GM12878 (cell line): ENCODE measurements around the gene SYS1. TPM values are rescaled to one million over a fixed set of nuclear protein-coding genes. Genes with fewer than 3 reads are reported as not detected.

Experiments used
- ATAC-seq: fragments of 200-7000 bp; cut with Tn5 transposase; 3 replicates; pipeline ENCODE4 v1.9.1; 2020; ENCODE audit warnings: mild to moderate bottlenecking, moderate library complexity
- BruUV-seq: library from RNA; stranded (reverse); fragments of 400-500 nt; replicated peaks from 2 replicates; lab custom pipeline; 2021; lab: Mats Ljungman, UMichigan
- CTCF ChIA-PET: fragments of 300-600 bp; sonication (Branson Sonifier 250); formaldehyde crosslinking; extraction: SDS; loops from one replicate; lab custom pipeline; 2021; ENCODE audit warnings: inconsistent platforms; lab: Yijun Ruan, JAX
- POLR2A ChIA-PET: fragments of 350-600 bp; formaldehyde crosslinking; extraction: SDS; loops from one replicate; lab custom pipeline; 2021; ENCODE audit warnings: inconsistent platforms; lab: Charles Lee
- RAD21 ChIA-PET: fragments of 300-600 bp; sonication (Branson Sonifier 250); formaldehyde crosslinking; loops from one replicate; lab custom pipeline; 2023; ENCODE audit warnings: antibody characterized with exemption; ENCODE audit not compliant: unreplicated experiment; lab: Charles Lee
- SMC1A ChIA-PET: fragments of 300-600 bp; sonication (Branson Sonifier 250); formaldehyde crosslinking; loops from one replicate; lab custom pipeline; 2023; ENCODE audit not compliant: unreplicated experiment, uncharacterized antibody; lab: Charles Lee
- DNase-seq: peaks from one replicate; pipeline ENCODE4 v3.0.0-alpha.2; 2011; ENCODE audit warnings: low read depth, low spot score
- FAIRE-seq: peaks from 3 replicates; lab custom pipeline; 2011; peaks lifted over from hg19 to GRCh38; lab: Jason Lieb, UNC
- H2AFZ ChIP-seq: 2 replicates; pipeline ENCODE4 v1.6.0; 2011; ENCODE audit warnings: low read depth, low read length, control low read depth; ENCODE audit not compliant: control insufficient read depth
- H3K27ac ChIP-seq: 2 replicates; pipeline ENCODE4 v1.5.1; 2011; ENCODE audit warnings: control low read depth; ENCODE audit not compliant: control insufficient read depth, insufficient read depth
- H3K27me3 ChIP-seq, 2 experiments: replicated peaks in 1 of 2; 2 replicates each; pipeline versions ENCODE4 v1.6.0 to v1.6.1; 2011; ENCODE audit warnings: low read length in 1 of 2; ENCODE audit not compliant: control insufficient read depth in 2 of 2, insufficient read depth in 2 of 2
- H3K36me3 ChIP-seq, 2 experiments: 2 replicates each; pipeline ENCODE4 v1.5.1; 2011; ENCODE audit warnings: low read length in 1 of 2; ENCODE audit not compliant: control insufficient read depth in 2 of 2, insufficient read depth in 2 of 2
- H3K4me1 ChIP-seq: 2 replicates; pipeline ENCODE4 v1.6.1; 2011; ENCODE audit warnings: mild to moderate bottlenecking, low read length, moderate library complexity, mixed read lengths; ENCODE audit not compliant: control insufficient read depth, insufficient read depth
- H3K4me2 ChIP-seq: 2 replicates; pipeline ENCODE4 v1.6.0; 2011; ENCODE audit warnings: control low read depth; ENCODE audit not compliant: control insufficient read depth, insufficient read depth
- H3K4me3 ChIP-seq: fragments of 200-600 bp; sonication (generic); 2 replicates; pipeline ENCODE4 v1.5.1; 2016
- H3K79me2 ChIP-seq: 2 replicates; pipeline ENCODE4 v1.6.0; 2011; ENCODE audit warnings: low read length; ENCODE audit not compliant: control insufficient read depth, insufficient read depth
- H3K9ac ChIP-seq: 2 replicates; pipeline ENCODE4 v1.8.0; 2011; ENCODE audit warnings: low read length, control low read depth, mixed read lengths; ENCODE audit not compliant: control insufficient read depth, insufficient read depth
- H3K9me3 ChIP-seq: replicated peaks from 3 replicates; pipeline ENCODE4 v1.5.1; 2011; ENCODE audit warnings: mild to moderate bottlenecking, low read length; ENCODE audit not compliant: control insufficient read depth, insufficient read depth
- H4K20me1 ChIP-seq: 2 replicates; pipeline ENCODE4 v1.6.0; 2011; ENCODE audit not compliant: control insufficient read depth, insufficient read depth
- CREM ChIP-seq: IDR thresholded peaks from 2 replicates; pipeline ENCODE4 v1.6.1; 2014; ENCODE audit warnings: antibody characterized with exemption, low read depth
- ELK1 ChIP-seq: IDR thresholded peaks from 2 replicates; pipeline ENCODE4 v1.6.1; 2012; ENCODE audit warnings: low read depth, low read length, improper control_type of control experiment
- EZH2 ChIP-seq: IDR thresholded peaks from 2 replicates; pipeline ENCODE4 v1.6.1; 2012; ENCODE audit warnings: low read depth, mild to moderate bottlenecking, control low read depth, inconsistent platforms, low read length, borderline replicate concordance; ENCODE audit not compliant: control insufficient read depth
- GATAD2B ChIP-seq: fragments of 450-650 bp; conservative IDR thresholded peaks from 2 replicates; pipeline ENCODE4 v1.6.1; 2017; ENCODE audit warnings: low read depth, mild to moderate bottlenecking, moderate library complexity
- HDAC2 ChIP-seq: fragments of 200-600 bp; sonication (generic); IDR thresholded peaks from 2 replicates; pipeline ENCODE4 v1.6.1; 2017
- HSF1 ChIP-seq: fragments of 150-350 bp; IDR thresholded peaks from 2 replicates; pipeline ENCODE4 v1.6.1; 2014; ENCODE audit warnings: mild to moderate bottlenecking, low read depth, low read length
- IRF4 ChIP-seq: IDR thresholded peaks from 2 replicates; pipeline ENCODE4 v1.6.1; 2011; ENCODE audit warnings: low read depth, low read length
- JUNB ChIP-seq: IDR thresholded peaks from 2 replicates; pipeline ENCODE4 v1.6.1; 2016; ENCODE audit warnings: antibody characterized with exemption, mild to moderate bottlenecking
- KAT2A ChIP-seq: conservative IDR thresholded peaks from 2 replicates; pipeline ENCODE4 v1.6.1; 2011; ENCODE audit warnings: low read depth, low read length; ENCODE audit not compliant: control insufficient read depth
- KDM1A ChIP-seq: fragments of 200-600 bp; sonication (generic); IDR thresholded peaks from 2 replicates; pipeline ENCODE4 v1.6.1; 2016; ENCODE audit warnings: borderline replicate concordance
- MXI1 ChIP-seq: fragments of 150-350 bp; IDR thresholded peaks from 2 replicates; pipeline ENCODE4 v1.6.1; 2011; ENCODE audit warnings: low read depth, mild to moderate bottlenecking, inconsistent platforms, low read length, improper control_type of control experiment
- NFYA ChIP-seq: IDR thresholded peaks from 2 replicates; pipeline ENCODE4 v1.6.1; 2011; ENCODE audit warnings: low read depth, mild to moderate bottlenecking, low read length, improper control_type of control experiment, borderline replicate concordance
- NKRF ChIP-seq: fragments of 450-650 bp; conservative IDR thresholded peaks from 2 replicates; pipeline ENCODE4 v1.6.1; 2017; ENCODE audit warnings: mild to moderate bottlenecking, moderate library complexity
- POU2F2 ChIP-seq: IDR thresholded peaks from 3 replicates; pipeline ENCODE4 v1.6.1; 2011; ENCODE audit warnings: low read depth, mild to moderate bottlenecking, low read length, borderline replicate concordance
- SKIL ChIP-seq: fragments of 450-650 bp; IDR thresholded peaks from 2 replicates; pipeline ENCODE4 v1.6.1; 2017; ENCODE audit warnings: mild to moderate bottlenecking, low read depth, inconsistent platforms; ENCODE audit not compliant: poor library complexity, severe bottlenecking
- STAT1 ChIP-seq: fragments of 450-650 bp; conservative IDR thresholded peaks from 2 replicates; pipeline ENCODE4 v1.6.1; 2014; ENCODE audit warnings: antibody characterized with exemption, mild to moderate bottlenecking
- SUPT20H ChIP-seq: IDR thresholded peaks from 2 replicates; pipeline ENCODE4 v1.6.1; 2011; ENCODE audit warnings: low read depth, mild to moderate bottlenecking, low read length, moderate library complexity, borderline replicate concordance; ENCODE audit not compliant: control insufficient read depth
- WGBS: methylation state at CpG from one replicate; pipeline ENCODE4 v1.1.6; 2016; ENCODE audit warnings: low lambda C conversion rate; ENCODE audit not compliant: insufficient replicate concordance, insufficient coverage; ENCODE audit errors: missing lambda C conversion rate; 5-methylcytosine and 5-hydroxymethylcytosine counted together
- in situ Hi-C: fragments of 300-500 bp; cut with MboI; formaldehyde crosslinking; loops from 9 replicates; pipeline ENCODE4 v1.14.3; 2018; ENCODE audit warnings: mixed read lengths
- intact Hi-C: fragments of 100-400 bp; cut with micrococcal nuclease; formaldehyde crosslinking; loops from one replicate; pipeline ENCODE4 v1.14.2; 2022; ENCODE audit not compliant: unreplicated experiment
- polyA plus RNA-seq, 11 experiments: library from polyadenylated mRNA; depleted of rRNA in 4 of 11; unstranded in 6 of 11; stranded (reverse) in 5 of 11; fragments of >200 nt; fragmentation: Nextera tagmentation in 4 of 11; fragmentation: Illumina TruSeq in 1 of 11; extraction: Ambion mirVana in 4 of 11; extraction: Trizol in 1 of 11; gene quantifications; 1 replicate in 1 of 11; 2 replicates in 10 of 11; pipeline versions ENCODE4 v1.2.1 to v1.2.3, GENCODE V29; 2011 to 2016; ENCODE audit warnings: inconsistent platforms in 2 of 11, missing spikeins in 2 of 11, low read depth in 1 of 11
- total RNA-seq, 4 experiments: library from RNA; depleted of rRNA in 3 of 4; stranded (reverse); fragments of >200 nt in 3 of 4; fragmentation: Illumina TruSeq in 1 of 4; extraction: Trizol in 1 of 4; gene quantifications; 2 replicates each; pipeline versions ENCODE4 v1.2.1 to v1.2.3, GENCODE V29; 2013 to 2021

SYS1 gene
- total and polyA plus RNA-seq, 10 of the 15 experiments (the other 5 are each of a cell fraction or from before 2014, with no cell fraction given): 5.1 to 22.6 (median 9.3) TPM

GRCh38 chr20:45338121-45339030 is 24.6 kb upstream of the SYS1 start:
- Histone ChIP-seq H3K4me3 (no peak overlapping the region), H3K36me3 (no peaks in the 10 kb centered on the region), H3K9me3 (no peaks in the 10 kb centered on the region), H2AFZ (no peak overlapping the region), H3K4me1 (no peaks in the 10 kb centered on the region), H3K27me3 (no peaks in the 10 kb centered on the region), H3K9ac (no peak overlapping the region), H4K20me1 (no peaks in the 10 kb centered on the region), H3K4me2 (no peak overlapping the region), H3K79me2 (no peaks in the 10 kb centered on the region), H3K27ac (no peak overlapping the region)
- FAIRE-seq (no peak), DNase-seq (no peak), ATAC-seq (no peak)
- ChIA-PET CTCF (interaction anchor here (1.5 kb wide), 1 partner anchor 433 kb away, joined by 4 read pairs; no protein-coding TSS in a partner anchor), SMC1A (interaction anchor here (0.9 to 1.1 kb wide), 2 partner anchors 9 to 433 kb away, joined by 3 to 4 read pairs; no protein-coding TSS in a partner anchor), RAD21 (no interaction called here), POLR2A (no interaction called here)
- 43% methylated on average over 11 of the region's 11 CpGs for WGBS
- no TSS peak for BruUV-seq
- in situ Hi-C loops (no loop called here), intact Hi-C loops (no loop called here)
- TF ChIP-seq GATAD2B: no peak
- TF ChIP-seq KAT2A: no peak
- no peak for TF ChIP-seq MXI1
- no peak for TF ChIP-seq CREM
- TF ChIP-seq STAT1: no peak
- no peak for TF ChIP-seq SKIL
- no peak for TF ChIP-seq IRF4
- no peak for TF ChIP-seq HSF1
- TF ChIP-seq EZH2: no peak
- no peak for TF ChIP-seq NKRF
- no peak for TF ChIP-seq SUPT20H
- TF ChIP-seq ELK1: no peak
- no peak for TF ChIP-seq JUNB
- no peak for TF ChIP-seq POU2F2
- no peak for TF ChIP-seq HDAC2
- no peak for TF ChIP-seq NFYA
- TF ChIP-seq KDM1A: no peak
